ENCODE results near the gene VAMP2. TPM values are rescaled to one million over a fixed set of nuclear protein-coding genes. Genes with fewer than 3 reads are reported as not detected.

VAMP2 gene
- total and polyA plus RNA-seq, 2 donors (not counting 1 experiment from before 2014, with no cell fraction given), result 162 to 209 TPM

GRCh38 chr17:8153957-8154607, 8.7 kb downstream of the VAMP2 start:
- WGBS (ENCODE audit: insufficient coverage), result 9% methylated on average over 16 of the region's 22 CpGs
- Mint-ChIP-seq H3K27me3 (no peaks in the 10 kb centered on the region), H3K9me3 (ENCODE audit: insufficient read depth) (no peaks in the 10 kb centered on the region), H3K4me1 (peaks cover 47% of the 10 kb centered on the region), H3K27ac (peak overlapping the region; percentile 82), H3K4me3 (no peak overlapping the region)
- Histone ChIP-seq H3K27me3 (replicated peaks in 1 of 4; ENCODE audit: control extremely low read depth in 1 of 4, control insufficient read depth in 3 of 4, insufficient read depth in 4 of 4, low read length in 3 of 4) (no peaks in the 10 kb centered on the region), H3K36me3 (replicated peaks in 1 of 2; ENCODE audit: control extremely low read depth in 1 of 2, control insufficient read depth in 1 of 2, extremely low read depth in 1 of 2, insufficient read depth in 2 of 2, low read length in 1 of 2) (peaks cover 0 to 14% of the 10 kb centered on the region in 2 experiments), H3K79me2 (ENCODE audit: control insufficient read depth, insufficient read depth, low read length) (peaks cover 50% of the 10 kb centered on the region), H3K27ac (ENCODE audit: low read length in 2 of 2) (peak overlapping the region; percentile 97 to 100), H3K9me3 (ENCODE audit: control extremely low read depth in 1 of 3, control insufficient read depth in 2 of 3, insufficient read depth in 1 of 3, low read length in 2 of 3) (peaks cover 0 to 6% (median 0%) of the 10 kb centered on the region in 3 donors), H2AFZ (ENCODE audit: insufficient read depth, low read depth, low read length, poor library complexity, severe bottlenecking) (no peak overlapping the region), H3K4me2 (replicated peaks; ENCODE audit: low read depth, low read length, poor library complexity, severe bottlenecking) (peak overlapping the region; percentile 88), H3K4me1 (ENCODE audit: control insufficient read depth in 2 of 2, insufficient read depth in 2 of 2, low read length in 2 of 2) (peaks cover 59 to 83% of the 10 kb centered on the region in 2 donors), H3K9ac (ENCODE audit: low read length) (peak overlapping the region; percentile 19), H3K4me3 (ENCODE audit: control extremely low read depth in 1 of 5, extremely low read depth in 1 of 5, insufficient read depth in 1 of 5, low read depth in 2 of 5, low read length in 4 of 5) (peak overlapping the region in 2 of 5 experiments; percentile 0 to 96), H4K20me1 (ENCODE audit: control insufficient read depth, insufficient read depth, low read length, poor library complexity, severe bottlenecking) (peaks cover 54% of the 10 kb centered on the region)
- CTCF ChIA-PET, result interaction anchor here (1.0 to 1.8 kb wide), 3 partner anchors 15 to 44 kb away, joined by 3 to 5 read pairs (median 4); no protein-coding TSS in a partner anchor
- DNase-seq (peak; percentile 90), ATAC-seq (ENCODE audit: low read depth) (no peak)
- POLR2A ChIA-PET, result interaction anchor here (0.6 to 5.6 kb wide), 9 partner anchors 15 to 467 kb away, joined by 3 to 36 read pairs (median 4); partner anchors contain the start of genes ALOXE3, AURKB, BORCS6 and TP53
- intact Hi-C loops (cut with micrococcal nuclease), result no loop called here
- TF ChIP-seq CTCF (IDR thresholded peaks at IDR 0.05) (no peak), EZH2 (IDR thresholded peaks at IDR 0.05; ENCODE audit: borderline replicate concordance, insufficient read depth, low read depth, low read length, poor library complexity, severe bottlenecking) (no peak)

GRCh38 chr17:8153525-8153956, 9.2 kb downstream of the VAMP2 start:
- Histone ChIP-seq H3K4me1 (ENCODE audit: control insufficient read depth in 2 of 2, insufficient read depth in 2 of 2, low read length in 2 of 2) (peaks cover 58 to 78% of the 10 kb centered on the region in 2 donors), H3K4me3 (ENCODE audit: control extremely low read depth in 1 of 5, extremely low read depth in 1 of 5, insufficient read depth in 1 of 5, low read depth in 2 of 5, low read length in 4 of 5) (peak overlapping the region in 1 of 5 experiments; percentile 96), H2AFZ (ENCODE audit: insufficient read depth, low read depth, low read length, poor library complexity, severe bottlenecking) (no peak overlapping the region), H3K9ac (ENCODE audit: low read length) (no peak overlapping the region), H3K27ac (ENCODE audit: low read length in 2 of 2) (peak overlapping the region; percentile 42 to 97), H3K27me3 (replicated peaks in 1 of 4; ENCODE audit: control extremely low read depth in 1 of 4, control insufficient read depth in 3 of 4, insufficient read depth in 4 of 4, low read length in 3 of 4) (no peaks in the 10 kb centered on the region), H3K9me3 (ENCODE audit: control extremely low read depth in 1 of 3, control insufficient read depth in 2 of 3, insufficient read depth in 1 of 3, low read length in 2 of 3) (peaks cover 0 to 6% (median 0%) of the 10 kb centered on the region in 3 donors), H3K4me2 (replicated peaks; ENCODE audit: low read depth, low read length, poor library complexity, severe bottlenecking) (peak overlapping the region; percentile 88), H3K79me2 (ENCODE audit: control insufficient read depth, insufficient read depth, low read length) (peaks cover 51% of the 10 kb centered on the region), H3K36me3 (replicated peaks in 1 of 2; ENCODE audit: control extremely low read depth in 1 of 2, control insufficient read depth in 1 of 2, extremely low read depth in 1 of 2, insufficient read depth in 2 of 2, low read length in 1 of 2) (peaks cover 0 to 18% of the 10 kb centered on the region in 2 experiments), H4K20me1 (ENCODE audit: control insufficient read depth, insufficient read depth, low read length, poor library complexity, severe bottlenecking) (peaks cover 54% of the 10 kb centered on the region)
- DNase-seq (peak; percentile 48), ATAC-seq (ENCODE audit: low read depth) (no peak)
- peak overlapping the region; percentile 79 for H3K27ac Mint-ChIP-seq
- TF ChIP-seq EZH2 (IDR thresholded peaks at IDR 0.05; ENCODE audit: borderline replicate concordance, insufficient read depth, low read depth, low read length, poor library complexity, severe bottlenecking) (no peak), CTCF (IDR thresholded peaks at IDR 0.05) (no peak)
- H3K4me1 Mint-ChIP-seq, result peaks cover 44% of the 10 kb centered on the region
- no peaks in the 10 kb centered on the region for H3K9me3 Mint-ChIP-seq (ENCODE audit: insufficient read depth)
- intact Hi-C loops (cut with micrococcal nuclease), result no loop called here
- peak overlapping the region; percentile 94 for H3K4me3 Mint-ChIP-seq
- POLR2A ChIA-PET, result interaction anchor here (0.6 to 5.6 kb wide), 6 partner anchors 14 to 68 kb away, joined by 3 to 36 read pairs (median 4); partner anchors contain the start of genes ALOXE3 and BORCS6
- CTCF ChIA-PET, result interaction anchor here (0.8 to 1.8 kb wide), 4 partner anchors 14 to 59 kb away, joined by 3 to 5 read pairs (median 4); no protein-coding TSS in a partner anchor
- 57% methylated on average over 9 of the region's 13 CpGs for WGBS (ENCODE audit: insufficient coverage)
- no peaks in the 10 kb centered on the region for H3K27me3 Mint-ChIP-seq

Data from B cell (primary cell).